Germinal center (tissue), 1 donor: ENCODE measurements around the gene ALOX12B.
A peak's percentile ranks its signal among the peaks of the same experiment; 100 is the strongest.
"Not testable (repeated sequence)": the region's sequence is repeated elsewhere in the genome, so short reads cannot be mapped to it uniquely, and the experiment has no call there.

Source experiments
- DNase-seq: peaks from one replicate; pipeline ENCODE4 v3.0.0; 2012; ENCODE audit warnings: mixed read lengths, low spot score

ALOX12B gene

GRCh38 chr17:8082292-8082691 lies 5.2 kb downstream of the ALOX12B start:
- no peak for DNase-seq

GRCh38 chr17:8081876-8082275 lies 5.6 kb downstream of the ALOX12B start:
- DNase-seq = no peak

- DNase-seq = no peak
Measured at GRCh38 chr17:8080799-8081219, 6.7 kb downstream of the ALOX12B start.

- no peak for DNase-seq
Measured at GRCh38 chr17:8080208-8080798, 7.2 kb downstream of the ALOX12B start.

GRCh38 chr17:8079291-8080207 lies 8.0 kb downstream of the ALOX12B start:
- DNase-seq = peak; percentile 87

- DNase-seq = not testable (repeated sequence)
Measured at GRCh38 chr17:8077939-8078338, 9.6 kb downstream of the ALOX12B start.

GRCh38 chr17:8076502-8077266 lies 10.8 kb downstream of the ALOX12B start:
- DNase-seq = no peak

- no peak for DNase-seq
Measured at GRCh38 chr17:8075574-8076342, 11.8 kb downstream of the ALOX12B start.

- DNase-seq = no peak
Measured at GRCh38 chr17:8075081-8075480, 12.4 kb downstream of the ALOX12B start.

GRCh38 chr17:8074554-8074953 lies 13.0 kb downstream of the ALOX12B start:
- no peak for DNase-seq

- DNase-seq = peak; percentile 86
Measured at GRCh38 chr17:8073627-8074484, 13.7 kb downstream of the ALOX12B start.

GRCh38 chr17:8072729-8073461 lies 14.6 kb downstream of the ALOX12B start:
- no peak for DNase-seq

- DNase-seq = no peak
Measured at GRCh38 chr17:8072341-8072728, 15.2 kb downstream of the ALOX12B start.

GRCh38 chr17:8071496-8071895 lies 16.0 kb downstream of the ALOX12B start:
- no peak for DNase-seq

GRCh38 chr17:8069587-8069860 lies 18.0 kb downstream of the ALOX12B start:
- DNase-seq = no peak

GRCh38 chr17:8068736-8069586 lies 18.6 kb downstream of the ALOX12B start:
- no peak for DNase-seq

GRCh38 chr17:8067806-8068205 lies 19.7 kb downstream of the ALOX12B start:
- DNase-seq = no peak

GRCh38 chr17:8066841-8067775 lies 20.4 kb downstream of the ALOX12B start:
- no peak for DNase-seq
